H1 (cell line): Measurements from ENCODE around the gene NLN. TPM values are rescaled to one million over a fixed set of nuclear protein-coding genes. Genes with fewer than 3 reads are reported as not detected.
"Not testable (repeated sequence)": the region's sequence is repeated elsewhere in the genome, so short reads cannot be mapped to it uniquely, and the experiment has no call there.

ENCODE experiments used
- CTCF ChIA-PET: fragments of 300-600 bp; sonication (Branson Sonifier 250); formaldehyde crosslinking; loops from one replicate; lab custom pipeline; 2021; ENCODE audit not compliant: partially characterized antibody; lab: Charles Lee
- POLR2A ChIA-PET: fragments of 300-600 bp; sonication (Branson Sonifier 250); formaldehyde crosslinking; loops from one replicate; lab custom pipeline; 2021; ENCODE audit warnings: inconsistent platforms; ENCODE audit not compliant: partially characterized antibody; lab: Charles Lee
- DNase-seq, 2 experiments: peaks; one replicate each; pipeline versions ENCODE4 v3.0.0 to v3.0.0-alpha.2; 2010 to 2022; ENCODE audit warnings: low spot score in 2 of 2, low read depth in 1 of 2, mixed read lengths in 1 of 2
- FAIRE-seq: peaks from 2 replicates; lab custom pipeline; 2011; peaks lifted over from hg19 to GRCh38; lab: Jason Lieb, UNC
- H2AFZ ChIP-seq: 2 replicates; pipeline ENCODE4 v1.8.1; 2012; ENCODE audit warnings: low read length, inconsistent platforms
- H2AK5ac ChIP-seq: 2 replicates; pipeline ENCODE4 v1.6.1; 2013; ENCODE audit warnings: low read depth, low read length
- H2BK120ac ChIP-seq: replicated peaks from 2 replicates; pipeline ENCODE3; 2013; ENCODE audit warnings: low read depth, low read length, inconsistent platforms
- H2BK12ac ChIP-seq: 2 replicates; pipeline ENCODE4 v1.6.1; 2013; ENCODE audit warnings: low read depth, low read length
- H2BK15ac ChIP-seq: 2 replicates; pipeline ENCODE4 v1.6.1; 2013; ENCODE audit warnings: low read length
- H2BK20ac ChIP-seq: 2 replicates; pipeline ENCODE4 v1.6.1; 2013; ENCODE audit warnings: low read length
- H2BK5ac ChIP-seq: 2 replicates; pipeline ENCODE4 v1.6.1; 2013; ENCODE audit warnings: low read depth, low read length
- H3K14ac ChIP-seq: 2 replicates; pipeline ENCODE4 v1.6.1; 2013; ENCODE audit warnings: inconsistent platforms; ENCODE audit not compliant: insufficient read length
- H3K18ac ChIP-seq: 2 replicates; pipeline ENCODE4 v1.6.1; 2013; ENCODE audit warnings: low read length; ENCODE audit errors: extremely low read depth
- H3K23ac ChIP-seq: 2 replicates; pipeline ENCODE4 v1.6.1; 2013; ENCODE audit warnings: inconsistent platforms; ENCODE audit not compliant: insufficient read length
- H3K23me2 ChIP-seq: 2 replicates; pipeline ENCODE4 v1.6.1; 2013; ENCODE audit warnings: low read depth, low read length
- H3K27ac ChIP-seq: 2 replicates; pipeline ENCODE4 v1.6.1; 2011; ENCODE audit warnings: low read depth, low read length, inconsistent platforms
- H3K27me3 ChIP-seq, 4 experiments: replicated peaks in 1 of 4; 1 replicate in 1 of 4; 2 replicates in 3 of 4; pipeline versions ENCODE4 v1.6.1 to v1.8.1; 2011 to 2013; ENCODE audit warnings: low read length in 3 of 4, mild to moderate bottlenecking in 3 of 4, inconsistent platforms in 2 of 4, mixed read lengths in 2 of 4, moderate library complexity in 1 of 4; ENCODE audit not compliant: control insufficient read depth in 3 of 4, insufficient read depth in 3 of 4; ENCODE audit errors: extremely low read depth in 1 of 4
- H3K36me3 ChIP-seq, 4 experiments: 2 replicates each; pipeline versions ENCODE4 v1.6.1 to v1.8.1; 2011 to 2013; ENCODE audit warnings: mild to moderate bottlenecking in 4 of 4, low read length in 3 of 4, moderate library complexity in 2 of 4, control low read depth in 1 of 4, inconsistent platforms in 1 of 4; ENCODE audit not compliant: insufficient read depth in 4 of 4, control insufficient read depth in 2 of 4
- H3K4ac ChIP-seq: replicated peaks from 2 replicates; pipeline ENCODE3; 2013; ENCODE audit warnings: low read length, low read depth, mixed read lengths, inconsistent platforms; ENCODE audit not compliant: insufficient read length
- H3K4me1 ChIP-seq, 4 experiments: replicated peaks in 1 of 4; 1 replicate in 1 of 4; 2 replicates in 3 of 4; pipeline versions ENCODE4 v1.6.1 to v1.8.1; 2011 to 2013; ENCODE audit warnings: low read length in 3 of 4, inconsistent platforms in 2 of 4, mixed read lengths in 1 of 4; ENCODE audit not compliant: insufficient read depth in 4 of 4, control insufficient read depth in 3 of 4
- H3K4me2 ChIP-seq, 2 experiments: 2 replicates each; pipeline versions ENCODE4 v1.6.1 to v1.8.1; 2011 to 2013; ENCODE audit warnings: low read depth in 2 of 2, low read length in 2 of 2, control low read depth in 1 of 2, inconsistent platforms in 1 of 2, mild to moderate bottlenecking in 1 of 2; ENCODE audit not compliant: insufficient read depth in 1 of 2
- H3K4me3 ChIP-seq, 4 experiments: fragments of 200-600, 300-600 bp in 1 of 4; sonication (generic), shearing (Covaris generic), sonication (Bioruptor Twin) in 1 of 4; 2 replicates each; pipeline versions ENCODE4 v1.5.1 to v1.8.1; 2011 to 2016; ENCODE audit warnings: low read length in 4 of 4, low read depth in 3 of 4, control low read depth in 2 of 4, inconsistent platforms in 2 of 4, mild to moderate bottlenecking in 2 of 4, mixed read lengths in 1 of 4, moderate library complexity in 1 of 4; ENCODE audit not compliant: insufficient read depth in 2 of 4; ENCODE audit errors: extremely low read depth in 1 of 4
- H3K56ac ChIP-seq: replicated peaks from 2 replicates; pipeline ENCODE3; 2013; ENCODE audit warnings: low read depth, mild to moderate bottlenecking, mixed read lengths, low read length, inconsistent platforms; ENCODE audit not compliant: insufficient read length
- H3K79me1 ChIP-seq: 2 replicates; pipeline ENCODE4 v1.6.1; 2013; ENCODE audit warnings: low read depth, low read length, control low read depth
- H3K79me2 ChIP-seq, 2 experiments: 2 replicates each; pipeline versions ENCODE4 v1.6.1 to v1.8.1; 2012 to 2013; ENCODE audit warnings: low read length in 2 of 2, mild to moderate bottlenecking in 2 of 2, inconsistent platforms in 1 of 2; ENCODE audit not compliant: insufficient read depth in 2 of 2, control insufficient read depth in 1 of 2
- H3K9ac ChIP-seq, 4 experiments: replicated peaks in 1 of 4; 1 replicate in 1 of 4; 2 replicates in 3 of 4; pipeline versions ENCODE4 v1.6.1 to v1.8.1; 2011 to 2013; ENCODE audit warnings: low read depth in 3 of 4, low read length in 3 of 4, control low read depth in 2 of 4, mild to moderate bottlenecking in 2 of 4, moderate library complexity in 2 of 4, inconsistent platforms in 1 of 4; ENCODE audit errors: extremely low read depth in 1 of 4
- H3K9me3 ChIP-seq, 2 experiments: 2 replicates each; pipeline versions ENCODE4 v1.6.1 to v1.8.1; 2012 to 2013; ENCODE audit warnings: mild to moderate bottlenecking in 2 of 2, moderate library complexity in 2 of 2, control low read depth in 1 of 2, inconsistent platforms in 1 of 2, low read depth in 1 of 2, low read length in 1 of 2, mixed read lengths in 1 of 2; ENCODE audit not compliant: insufficient read depth in 2 of 2
- H4K20me1 ChIP-seq, 2 experiments: replicated peaks in 1 of 2; 2 replicates each; pipeline versions ENCODE3 to v1.8.1; 2011 to 2013; ENCODE audit warnings: inconsistent platforms in 2 of 2, low read length in 2 of 2, mild to moderate bottlenecking in 1 of 2; ENCODE audit not compliant: insufficient read depth in 2 of 2, control insufficient read depth in 1 of 2
- H4K5ac ChIP-seq: 2 replicates; pipeline ENCODE4 v1.6.1; 2013; ENCODE audit warnings: low read length, low read depth, mixed read lengths, inconsistent platforms; ENCODE audit not compliant: insufficient read length
- H4K8ac ChIP-seq: 2 replicates; pipeline ENCODE4 v1.8.0; 2013; ENCODE audit warnings: mild to moderate bottlenecking, moderate library complexity, low read length, inconsistent platforms; ENCODE audit not compliant: insufficient read depth; ENCODE audit errors: extremely low read depth
- H4K91ac ChIP-seq: replicated peaks from 2 replicates; pipeline ENCODE3; 2013; ENCODE audit warnings: low read length, mixed read lengths, inconsistent platforms; ENCODE audit not compliant: insufficient read length
- WGBS, 2 experiments: shearing (Covaris generic) in 1 of 2; methylation state at CpG; one replicate each; pipeline versions ENCODE4 v1.1.6 to v1.1.7; 2013 to 2015; ENCODE audit warnings: low lambda C conversion rate in 2 of 2, mixed read lengths in 2 of 2, inconsistent platforms in 1 of 2, low coverage in 1 of 2, missing lambda C conversion rate in 1 of 2; ENCODE audit not compliant: insufficient replicate concordance in 2 of 2, insufficient coverage in 1 of 2, insufficient read length in 1 of 2; ENCODE audit errors: extremely low coverage in 1 of 2, missing lambda C conversion rate in 1 of 2; 5-methylcytosine and 5-hydroxymethylcytosine counted together
- polyA plus RNA-seq, 7 experiments: library from polyadenylated mRNA; depleted of rRNA in 3 of 7; stranded (reverse) in 5 of 7; unstranded in 2 of 7; fragments of >200 nt in 5 of 7; fragments of 200-250 nt in 2 of 7; gene quantifications; 1 replicate in 5 of 7; 2 replicates in 1 of 7; 4 replicates in 1 of 7; pipeline versions ENCODE4 v1.2.1 to v1.2.3, GENCODE V29; 2011 to 2013; ENCODE audit warnings: missing spikeins in 2 of 7, mixed read lengths in 2 of 7
- total RNA-seq: library from RNA; stranded (reverse); fragmentation: NEBNext Ultra II Directional; extraction: Animal tissue kit (Norgen Biotek cat#: 25700); gene quantifications from 2 replicates; pipeline ENCODE4 v1.2.1, GENCODE V29; 2021

NLN gene
- total and polyA plus RNA-seq, 2 of the 8 experiments (the other 6 are each of a cell fraction or from before 2014, with no cell fraction given), result 46.7 to 192 TPM

GRCh38 chr5:65732046-65732445 lies 10.0 kb downstream of the NLN start:
- FAIRE-seq, H2AK5ac ChIP-seq, H2BK15ac ChIP-seq: not testable (repeated sequence)

More at GRCh38 chr5:65732046-65732445, 10.0 kb downstream of the NLN start:
- H3K36me3 ChIP-seq, POLR2A ChIA-PET, H3K4me2 ChIP-seq, DNase-seq, H3K56ac ChIP-seq, H3K14ac ChIP-seq, H3K27me3 ChIP-seq, H3K18ac ChIP-seq, H3K9ac ChIP-seq, H2BK5ac ChIP-seq, H2BK20ac ChIP-seq, H3K23me2 ChIP-seq, H2AFZ ChIP-seq, H3K4me1 ChIP-seq, H4K5ac ChIP-seq, H2BK12ac ChIP-seq, CTCF ChIA-PET, H3K9me3 ChIP-seq, H3K23ac ChIP-seq, H3K4ac ChIP-seq, H3K27ac ChIP-seq, H4K8ac ChIP-seq, H2BK120ac ChIP-seq, H4K91ac ChIP-seq, H3K79me1 ChIP-seq, H3K4me3 ChIP-seq: not testable (repeated sequence)
- Histone ChIP-seq H3K79me2 (peaks cover 16 to 89% of the 10 kb centered on the region in 2 experiments), H4K20me1 (peaks cover 7 to 13% of the 10 kb centered on the region in 2 experiments)
- WGBS, 2 experiments, result 91% methylated on average over 3 of the region's 3 CpGs; no CpG with 5 or more reads in 1 of the 2 experiments
